Calu3 (cell line): ENCODE results near the gene CACNA1C. TPM values are rescaled to one million over a fixed set of nuclear protein-coding genes. Genes with fewer than 3 reads are reported as not detected.
A peak's percentile ranks its signal among the peaks of the same experiment; 100 is the strongest.

ENCODE experiments used
- BruUV-seq: library from RNA; stranded (reverse); fragments of 400-500 nt; replicated peaks from 2 replicates; lab custom pipeline; 2021; lab: Mats Ljungman, UMichigan
- CTCF ChIA-PET: fragments of 300-600 bp; sonication (Branson Sonifier 250); formaldehyde crosslinking; loops from one replicate; lab custom pipeline; 2022; ENCODE audit warnings: antibody characterized with exemption; lab: Charles Lee
- DNase-seq: peaks from one replicate; pipeline ENCODE4 v3.0.0; 2022
- H3K27ac Mint-ChIP-seq: one replicate; pipeline ENCODE4 v1.8.0; 2022; ENCODE audit warnings: mixed read lengths; ENCODE audit not compliant: unreplicated experiment
- H3K27me3 Mint-ChIP-seq: one replicate; pipeline ENCODE4 v1.8.0; 2022; ENCODE audit warnings: mixed read lengths; ENCODE audit not compliant: unreplicated experiment
- H3K36me3 Mint-ChIP-seq: one replicate; pipeline ENCODE4 v1.8.0; 2022; ENCODE audit warnings: mild to moderate bottlenecking, moderate library complexity, mixed read lengths; ENCODE audit not compliant: insufficient read depth, unreplicated experiment
- H3K4me1 Mint-ChIP-seq: one replicate; pipeline ENCODE4 v1.8.0; 2022; ENCODE audit warnings: mild to moderate bottlenecking, low read depth, mixed read lengths; ENCODE audit not compliant: unreplicated experiment
- H3K4me3 Mint-ChIP-seq: one replicate; pipeline ENCODE4 v1.8.0; 2022; ENCODE audit warnings: mild to moderate bottlenecking, low read depth, moderate library complexity, mixed read lengths; ENCODE audit not compliant: unreplicated experiment
- H3K9me3 Mint-ChIP-seq: one replicate; pipeline ENCODE4 v1.8.0; 2022; ENCODE audit warnings: low read depth, mixed read lengths; ENCODE audit not compliant: unreplicated experiment
- CTCF ChIP-seq: fragments of 200-600 bp; IDR thresholded peaks from one replicate; pipeline ENCODE4 v1.8.0; 2022; ENCODE audit warnings: antibody characterized with exemption; ENCODE audit not compliant: unreplicated experiment
- intact Hi-C: fragments of 100-400 bp; cut with micrococcal nuclease; formaldehyde crosslinking; loops from one replicate; pipeline ENCODE4 v1.10.0; 2022; ENCODE audit not compliant: unreplicated experiment
- total RNA-seq: library from RNA; stranded (reverse); gene quantifications from 2 replicates; pipeline ENCODE4 v1.2.3, GENCODE V29; 2022

The CACNA1C gene
- total RNA-seq, 1 experiment from 2014 or later = not detected

DNA sequence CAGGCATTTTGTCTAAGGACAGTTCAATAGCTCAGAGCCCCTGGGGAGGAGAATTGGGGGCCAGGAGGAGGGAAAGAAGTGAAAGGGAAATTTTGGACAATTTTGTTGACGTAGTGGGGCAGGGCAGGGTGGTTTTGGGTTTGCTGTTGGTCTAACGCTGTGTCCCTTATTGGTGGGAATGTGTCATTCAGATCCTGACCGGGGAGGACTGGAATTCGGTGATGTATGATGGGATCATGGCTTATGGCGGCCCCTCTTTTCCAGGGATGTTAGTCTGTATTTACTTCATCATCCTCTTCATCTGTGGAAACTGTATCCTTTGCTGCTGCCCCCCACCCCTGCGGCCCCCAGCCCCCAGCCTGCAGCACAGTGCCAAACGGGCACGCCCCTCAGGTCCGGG is 529.8 kb downstream of the CACNA1C start:
- no peak for DNase-seq
- H3K27me3 Mint-ChIP-seq = peaks cover 93% of the 10 kb centered on the region
- CTCF ChIA-PET = interaction anchor here (1.2 kb wide), 1 partner anchor 643 kb away, joined by 3 read pairs; no protein-coding TSS in a partner anchor

GRCh38 chr12:2583091-2583497 is 530.3 kb downstream of the CACNA1C start:
- Mint-ChIP-seq H3K36me3 (no peaks in the 10 kb centered on the region), H3K9me3 (no peaks in the 10 kb centered on the region), H3K27me3 (peaks cover 93% of the 10 kb centered on the region), H3K27ac (no peak overlapping the region), H3K4me1 (no peaks in the 10 kb centered on the region), H3K4me3 (no peak overlapping the region)
- intact Hi-C loops = loop anchor here (5.0 kb wide), 2 partner anchors 526 to 786 kb away; no protein-coding TSS in a partner anchor
- DNase-seq = peak; percentile 80
- BruUV-seq = no TSS peak
- CTCF ChIA-PET = interaction anchor here (1.2 kb wide), 1 partner anchor 644 kb away, joined by 3 read pairs; no protein-coding TSS in a partner anchor
- peak; percentile 88 for TF ChIP-seq CTCF

More for the DNA sequence above, 529.8 kb downstream of the CACNA1C start:
- H3K4me1 Mint-ChIP-seq = no peaks in the 10 kb centered on the region
- no peak overlapping the region for H3K27ac Mint-ChIP-seq
- H3K4me3 Mint-ChIP-seq = no peak overlapping the region
- no peaks in the 10 kb centered on the region for H3K36me3 Mint-ChIP-seq
- intact Hi-C loops = loop anchor here (5.0 kb wide), 2 partner anchors 525 to 785 kb away; no protein-coding TSS in a partner anchor
- no peaks in the 10 kb centered on the region for H3K9me3 Mint-ChIP-seq
- TF ChIP-seq CTCF = no peak
- BruUV-seq = no TSS peak

- no peak overlapping the region for H3K4me3 Mint-ChIP-seq
- no TSS peak for BruUV-seq
- CTCF ChIA-PET = interaction anchor here (0.9 to 1.2 kb wide), 2 partner anchors 9 to 644 kb away, joined by 3 read pairs; no protein-coding TSS in a partner anchor
- no peak for TF ChIP-seq CTCF
- H3K27ac Mint-ChIP-seq = no peak overlapping the region
- H3K27me3 Mint-ChIP-seq = peaks cover 93% of the 10 kb centered on the region
- no peaks in the 10 kb centered on the region for H3K9me3 Mint-ChIP-seq
- intact Hi-C loops = loop anchor here (5.0 kb wide), 2 partner anchors 527 to 787 kb away; no protein-coding TSS in a partner anchor
- no peak for DNase-seq
- no peaks in the 10 kb centered on the region for H3K36me3 Mint-ChIP-seq
- H3K4me1 Mint-ChIP-seq = no peaks in the 10 kb centered on the region
These were observed 531.0 kb downstream of the CACNA1C start for GRCh38 chr12:2583642-2584401.

DNA sequence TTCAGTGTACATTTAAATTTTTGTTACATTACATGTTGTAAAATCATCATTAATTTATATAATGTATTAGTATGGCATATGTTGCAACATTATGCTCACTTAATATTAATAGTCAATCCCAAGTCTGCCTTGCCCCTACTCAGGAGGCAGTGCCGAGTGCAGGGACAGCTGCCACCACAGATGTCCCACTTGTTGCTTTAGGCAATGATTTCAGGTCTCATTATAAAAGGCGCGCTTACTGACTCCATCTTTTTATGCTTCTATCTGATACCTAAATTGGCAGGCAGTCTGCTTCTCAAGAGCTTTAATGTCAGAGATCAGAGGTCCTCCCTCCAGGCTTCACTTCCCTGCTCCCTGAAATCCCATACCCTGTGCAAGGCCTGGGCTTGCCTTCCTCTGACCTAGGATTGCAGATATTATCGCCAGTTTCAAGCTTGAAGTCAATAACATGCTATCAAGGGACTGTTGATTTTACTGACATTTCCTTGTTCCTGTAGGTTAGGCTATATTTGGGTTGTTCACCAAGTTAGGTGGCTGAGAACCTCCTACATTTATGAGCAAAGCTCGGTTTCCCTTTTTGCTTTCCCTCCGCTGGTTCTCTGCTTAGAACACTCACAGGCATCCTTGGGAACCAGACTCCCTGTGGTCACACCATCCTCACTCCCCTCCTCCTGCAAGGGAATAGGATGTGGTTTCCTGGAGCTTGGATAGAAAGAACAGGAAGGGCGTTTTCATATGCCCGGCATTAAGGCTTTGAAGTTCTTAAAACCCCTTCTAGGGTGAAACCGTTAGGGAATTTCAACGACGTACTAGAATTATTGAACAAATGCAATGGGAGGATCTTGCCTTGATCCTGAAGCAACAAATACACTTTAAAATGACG is 533.6 kb downstream of the CACNA1C start:
- intact Hi-C loops = no loop called here
- H3K27ac Mint-ChIP-seq = no peak overlapping the region
- no peak for DNase-seq
- no TSS peak for BruUV-seq
- no peak overlapping the region for H3K4me3 Mint-ChIP-seq
- H3K36me3 Mint-ChIP-seq = no peaks in the 10 kb centered on the region
- H3K9me3 Mint-ChIP-seq = no peaks in the 10 kb centered on the region
- H3K4me1 Mint-ChIP-seq = no peaks in the 10 kb centered on the region
- no peak for TF ChIP-seq CTCF
- CTCF ChIA-PET = interaction anchor here (0.5 kb wide), 1 partner anchor 486 kb away, joined by 5 read pairs; no protein-coding TSS in a partner anchor
- peaks cover 100% of the 10 kb centered on the region for H3K27me3 Mint-ChIP-seq
